WTC11 (cell line): ENCODE results near the gene HPSE2. TPM values are rescaled to one million over a fixed set of nuclear protein-coding genes. Genes with fewer than 3 reads are reported as not detected.

Source experiments
- ATAC-seq: fragments of 200-7000 bp; cut with Tn5 transposase; 2 replicates; pipeline ENCODE4 v1.10.0; 2021; ENCODE audit warnings: mild to moderate bottlenecking, moderate library complexity
- CTCF ChIA-PET: fragments of 300-600 bp; sonication (Branson Sonifier 250); formaldehyde crosslinking; loops from one replicate; lab custom pipeline; 2021; ENCODE audit warnings: antibody characterized with exemption; lab: Charles Lee
- POLR2A ChIA-PET: fragments of 350-600 bp; sonication (Branson Sonifier 250); formaldehyde crosslinking; loops from one replicate; lab custom pipeline; 2021; ENCODE audit warnings: antibody characterized with exemption; lab: Charles Lee
- DNase-seq: peaks from one replicate; pipeline ENCODE4 v3.0.0; 2021; ENCODE audit warnings: low spot score
- H3K27ac Mint-ChIP-seq: 2 replicates; pipeline ENCODE4 v1.8.0; 2021; ENCODE audit warnings: mixed read lengths
- H3K27me3 Mint-ChIP-seq: 2 replicates; pipeline ENCODE4 v1.8.0; 2021; ENCODE audit warnings: low read depth, mild to moderate bottlenecking, moderate library complexity, mixed read lengths
- H3K36me3 Mint-ChIP-seq: 2 replicates; pipeline ENCODE4 v1.8.0; 2021; ENCODE audit warnings: mixed read lengths
- H3K4me1 Mint-ChIP-seq: 2 replicates; pipeline ENCODE4 v1.8.0; 2022; ENCODE audit warnings: mixed read lengths
- H3K4me3 Mint-ChIP-seq: 2 replicates; pipeline ENCODE4 v1.8.0; 2021; ENCODE audit warnings: mild to moderate bottlenecking, moderate library complexity, mixed read lengths
- H3K9me3 Mint-ChIP-seq: 2 replicates; pipeline ENCODE4 v1.8.0; 2021; ENCODE audit warnings: mixed read lengths
- AR ChIP-seq: fragments of 250-450 bp; sonication (Bioruptor Pico); IDR thresholded peaks from 2 replicates; pipeline ENCODE4 v1.9.0; 2021; ENCODE audit warnings: mild to moderate bottlenecking
- ATF1 ChIP-seq: sonication (generic); formaldehyde crosslinking; IDR thresholded peaks from 2 replicates; pipeline ENCODE4 v1.8.1; 2023; ENCODE audit warnings: mild to moderate bottlenecking, moderate library complexity, missing genetic modification reagents
- CDX4 ChIP-seq: fragments of 250-450 bp; sonication (Bioruptor Pico); IDR thresholded peaks from 2 replicates; pipeline ENCODE4 v1.9.0; 2021; ENCODE audit warnings: moderate library complexity, mild to moderate bottlenecking, inconsistent platforms, borderline replicate concordance
- CREB1 ChIP-seq: sonication (generic); formaldehyde crosslinking; IDR thresholded peaks from 2 replicates; pipeline ENCODE4 v1.8.0; 2023; ENCODE audit warnings: mild to moderate bottlenecking, missing genetic modification reagents
- FOXP4 ChIP-seq: sonication (generic); formaldehyde crosslinking; IDR thresholded peaks from 2 replicates; pipeline ENCODE4 v1.8.0; 2022; ENCODE audit warnings: mild to moderate bottlenecking, missing genetic modification reagents
- GTF2I ChIP-seq: fragments of 250-450 bp; sonication (Bioruptor Pico); conservative IDR thresholded peaks from 2 replicates; pipeline ENCODE4 v1.4.0; 2021; ENCODE audit warnings: mild to moderate bottlenecking
- KAT7 ChIP-seq: sonication (generic); formaldehyde crosslinking; IDR thresholded peaks from 2 replicates; pipeline ENCODE4 v1.8.1; 2023; ENCODE audit warnings: missing genetic modification reagents, mild to moderate bottlenecking, borderline replicate concordance
- MAX ChIP-seq: sonication (generic); formaldehyde crosslinking; IDR thresholded peaks from 2 replicates; pipeline ENCODE4 v1.8.0; 2022; ENCODE audit warnings: mild to moderate bottlenecking, missing genetic modification reagents
- NFATC4 ChIP-seq: fragments of 250-450 bp; sonication (Bioruptor Pico); IDR thresholded peaks from 2 replicates; pipeline ENCODE4 v1.9.0; 2021; ENCODE audit warnings: mild to moderate bottlenecking
- NFYB ChIP-seq: sonication (generic); formaldehyde crosslinking; conservative IDR thresholded peaks from 2 replicates; pipeline ENCODE4 v1.8.0; 2022; ENCODE audit warnings: low read depth, missing genetic modification reagents
- PRDM15 ChIP-seq: sonication (generic); formaldehyde crosslinking; IDR thresholded peaks from 2 replicates; pipeline ENCODE4 v1.8.0; 2022; ENCODE audit warnings: missing genetic modification reagents
- RELA ChIP-seq: sonication (generic); formaldehyde crosslinking; IDR thresholded peaks from 2 replicates; pipeline ENCODE4 v1.8.1; 2022; ENCODE audit warnings: missing genetic modification reagents, mild to moderate bottlenecking, borderline replicate concordance
- TEAD1 ChIP-seq: sonication (generic); formaldehyde crosslinking; IDR thresholded peaks from 2 replicates; pipeline ENCODE4 v1.8.0; 2022; ENCODE audit warnings: mild to moderate bottlenecking, missing genetic modification reagents
- TP53 ChIP-seq: sonication (generic); formaldehyde crosslinking; IDR thresholded peaks from 2 replicates; pipeline ENCODE4 v1.8.1; 2023; ENCODE audit warnings: mild to moderate bottlenecking, missing genetic modification reagents
- ZBTB21 ChIP-seq: sonication (generic); formaldehyde crosslinking; IDR thresholded peaks from 2 replicates; pipeline ENCODE4 v1.8.1; 2023; ENCODE audit warnings: mild to moderate bottlenecking, missing genetic modification reagents, borderline replicate concordance
- ZBTB43 ChIP-seq: sonication (generic); formaldehyde crosslinking; IDR thresholded peaks from 2 replicates; pipeline ENCODE4 v1.8.1; 2023; ENCODE audit warnings: mild to moderate bottlenecking, missing genetic modification reagents
- ZNF219 ChIP-seq: sonication (generic); formaldehyde crosslinking; IDR thresholded peaks from 2 replicates; pipeline ENCODE4 v1.8.0; 2023; ENCODE audit warnings: missing genetic modification reagents, mild to moderate bottlenecking, borderline replicate concordance
- total RNA-seq: library from RNA; stranded (reverse); gene quantifications from 3 replicates; pipeline ENCODE4 v1.2.3, GENCODE V29; 2021

The HPSE2 gene
- total RNA-seq, 1 experiment from 2014 or later: 0.66 TPM

GRCh38 chr10:99123336-99123735 lies 112.3 kb downstream of the HPSE2 start:
- TF ChIP-seq PRDM15 (CRISPR knock-in tag): no peak
- no peak for TF ChIP-seq ZBTB21 (CRISPR knock-in tag)
- TF ChIP-seq GTF2I (CRISPR knock-in tag): no peak
- TF ChIP-seq NFATC4 (CRISPR knock-in tag): no peak
- TF ChIP-seq ZBTB43: no peak
- no peak for TF ChIP-seq FOXP4 (CRISPR knock-in tag)
- no peak for TF ChIP-seq TP53 (CRISPR knock-in tag)
- TF ChIP-seq KAT7 (CRISPR knock-in tag): no peak
- no peak for TF ChIP-seq ZNF219
- TF ChIP-seq CREB1 (CRISPR knock-in tag): no peak
- no peak overlapping the region for H3K4me3 Mint-ChIP-seq
- H3K9me3 Mint-ChIP-seq: peaks cover 59% of the 10 kb centered on the region
- H3K27ac Mint-ChIP-seq: no peak overlapping the region
- H3K36me3 Mint-ChIP-seq: peaks cover 9% of the 10 kb centered on the region
- no peaks in the 10 kb centered on the region for H3K4me1 Mint-ChIP-seq
- H3K27me3 Mint-ChIP-seq: no peaks in the 10 kb centered on the region; the same call in 1 of the 2 replicates
- CTCF ChIA-PET: no interaction called here
- POLR2A ChIA-PET: no interaction called here
- DNase-seq (no peak), ATAC-seq (no peak)

- ChIA-PET CTCF (interaction anchor here (0.6 kb wide), 1 partner anchor 569 kb away, joined by 3 read pairs; no protein-coding TSS in a partner anchor), POLR2A (interaction anchor here (0.5 kb wide), 1 partner anchor 89 kb away, joined by 3 read pairs; no protein-coding TSS in a partner anchor)
- ATAC-seq: no peak
Observed at GRCh38 chr10:99119258-99119748, 116.3 kb downstream of the HPSE2 start.

More at GRCh38 chr10:99119258-99119748, 116.3 kb downstream of the HPSE2 start:
- H3K27me3 Mint-ChIP-seq: no peaks in the 10 kb centered on the region
- H3K27ac Mint-ChIP-seq: no peak overlapping the region
- no peak for DNase-seq
- no peaks in the 10 kb centered on the region for H3K4me1 Mint-ChIP-seq
- H3K9me3 Mint-ChIP-seq: peaks cover 42% of the 10 kb centered on the region
- peaks cover 9% of the 10 kb centered on the region for H3K36me3 Mint-ChIP-seq
- H3K4me3 Mint-ChIP-seq: no peak overlapping the region
- TF ChIP-seq NFYB (CRISPR knock-in tag): no peak
- no peak for TF ChIP-seq CDX4
- TF ChIP-seq RELA (CRISPR knock-in tag): no peak
- no peak for TF ChIP-seq ATF1 (CRISPR knock-in tag)
- no peak for TF ChIP-seq AR (CRISPR knock-in tag)
- TF ChIP-seq MAX (CRISPR knock-in tag): no peak
- no peak for TF ChIP-seq TEAD1
